Measurements from ENCODE around the gene THTPA. TPM values are rescaled to one million over a fixed set of nuclear protein-coding genes. Genes with fewer than 3 reads are reported as not detected.
A peak's percentile ranks its signal among the peaks of the same experiment; 100 is the strongest.

THTPA gene
- total and polyA plus RNA-seq, 9 of the 15 experiments (the other 6 are each of a cell fraction or from before 2014, with no cell fraction given) = 2.4 to 8.7 (median 5.2) TPM

DNA sequence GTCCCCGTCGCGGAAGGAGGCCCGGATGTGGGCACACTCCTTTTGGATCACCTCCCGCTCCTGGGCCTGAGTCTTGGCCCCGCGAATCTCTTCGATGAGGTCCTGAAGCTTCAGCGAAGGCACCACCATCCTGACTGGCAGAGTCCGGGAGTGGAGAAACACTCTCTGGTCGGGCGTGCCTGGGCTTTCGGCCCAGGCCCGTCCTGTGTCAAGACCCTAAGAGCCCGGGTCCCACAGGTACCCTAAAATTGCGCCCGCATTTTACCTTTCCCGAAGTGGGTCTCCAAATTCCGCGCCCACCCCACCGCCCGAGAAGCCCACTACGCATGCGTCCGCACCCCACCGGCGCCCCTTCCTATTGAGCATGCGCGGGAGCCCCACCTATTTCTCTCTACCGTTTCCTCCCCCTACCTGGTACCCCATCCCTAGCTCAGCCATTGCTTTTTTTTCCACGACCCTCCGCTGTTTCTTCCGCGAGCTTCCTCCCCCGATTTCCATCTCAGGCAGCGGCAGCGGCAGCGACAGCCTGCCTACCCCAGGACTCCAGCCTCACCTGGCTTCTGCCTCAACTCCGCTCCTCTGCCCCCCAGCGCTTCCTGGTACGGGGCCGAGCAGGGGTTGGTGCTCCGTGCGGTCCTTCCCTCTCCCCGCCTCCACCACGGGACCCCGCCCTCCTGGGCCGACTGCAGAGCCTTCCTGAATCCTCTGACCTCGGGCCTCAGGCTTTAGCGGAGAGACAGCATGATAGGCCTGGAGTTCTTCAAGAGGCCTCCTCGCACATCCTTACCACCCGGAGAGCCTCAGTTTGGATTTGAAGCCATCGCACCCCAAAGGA, 11.3 kb downstream of the THTPA start, which contains the start of gene AP1G2 (continued):
- TF ChIP-seq, protein P1, sequence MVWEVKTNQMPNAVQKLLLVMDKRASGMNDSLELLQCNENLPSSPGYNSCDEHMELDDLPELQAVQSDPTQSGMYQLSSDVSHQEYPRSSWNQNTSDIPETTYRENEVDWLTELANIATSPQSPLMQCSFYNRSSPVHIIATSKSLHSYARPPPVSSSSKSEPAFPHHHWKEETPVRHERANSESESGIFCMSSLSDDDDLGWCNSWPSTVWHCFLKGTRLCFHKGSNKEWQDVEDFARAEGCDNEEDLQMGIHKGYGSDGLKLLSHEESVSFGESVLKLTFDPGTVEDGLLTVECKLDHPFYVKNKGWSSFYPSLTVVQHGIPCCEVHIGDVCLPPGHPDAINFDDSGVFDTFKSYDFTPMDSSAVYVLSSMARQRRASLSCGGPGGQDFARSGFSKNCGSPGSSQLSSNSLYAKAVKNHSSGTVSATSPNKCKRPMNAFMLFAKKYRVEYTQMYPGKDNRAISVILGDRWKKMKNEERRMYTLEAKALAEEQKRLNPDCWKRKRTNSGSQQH (CRISPR knock-in tag; IDR thresholded peaks at IDR 0.05) = peak; percentile 54; the same call in 1 of the 2 replicates
- TF ChIP-seq ZNF57 (CRISPR knock-in tag; IDR thresholded peaks at IDR 0.05) = no peak
- TF ChIP-seq SMAD4 (CRISPR knock-in tag; conservative IDR thresholded peaks at IDR 0.05) = no peak
- no peak; a peak in 1 of 4 replicates for TF ChIP-seq SRF (CRISPR knock-in tag; IDR thresholded peaks at IDR 0.05)
- TF ChIP-seq MAZ (CRISPR knock-in tag; conservative IDR thresholded peaks at IDR 0.05 in 1 of 2, IDR thresholded peaks at IDR 0.05 in 1 of 2) = peak; percentile 70 to 71; a peak in 3 of 4 replicates
- no peak for TF ChIP-seq ZNF282 (CRISPR knock-in tag; IDR thresholded peaks at IDR 0.05)
- no peak for TF ChIP-seq PRPF4 (IDR thresholded peaks at IDR 0.05; ENCODE audit: insufficient read depth, low read depth, low read length, poor library complexity, severe bottlenecking)
- TF ChIP-seq TEAD4 (IDR thresholded peaks at IDR 0.05; ENCODE audit: low read length) = no peak
- no peak for TF ChIP-seq TEAD4 (CRISPR knock-in tag; IDR thresholded peaks at IDR 0.05; ENCODE audit: borderline replicate concordance)
- TF ChIP-seq ZNF41 (CRISPR knock-in tag; conservative IDR thresholded peaks at IDR 0.05) = no peak
- TF ChIP-seq, protein P2, sequence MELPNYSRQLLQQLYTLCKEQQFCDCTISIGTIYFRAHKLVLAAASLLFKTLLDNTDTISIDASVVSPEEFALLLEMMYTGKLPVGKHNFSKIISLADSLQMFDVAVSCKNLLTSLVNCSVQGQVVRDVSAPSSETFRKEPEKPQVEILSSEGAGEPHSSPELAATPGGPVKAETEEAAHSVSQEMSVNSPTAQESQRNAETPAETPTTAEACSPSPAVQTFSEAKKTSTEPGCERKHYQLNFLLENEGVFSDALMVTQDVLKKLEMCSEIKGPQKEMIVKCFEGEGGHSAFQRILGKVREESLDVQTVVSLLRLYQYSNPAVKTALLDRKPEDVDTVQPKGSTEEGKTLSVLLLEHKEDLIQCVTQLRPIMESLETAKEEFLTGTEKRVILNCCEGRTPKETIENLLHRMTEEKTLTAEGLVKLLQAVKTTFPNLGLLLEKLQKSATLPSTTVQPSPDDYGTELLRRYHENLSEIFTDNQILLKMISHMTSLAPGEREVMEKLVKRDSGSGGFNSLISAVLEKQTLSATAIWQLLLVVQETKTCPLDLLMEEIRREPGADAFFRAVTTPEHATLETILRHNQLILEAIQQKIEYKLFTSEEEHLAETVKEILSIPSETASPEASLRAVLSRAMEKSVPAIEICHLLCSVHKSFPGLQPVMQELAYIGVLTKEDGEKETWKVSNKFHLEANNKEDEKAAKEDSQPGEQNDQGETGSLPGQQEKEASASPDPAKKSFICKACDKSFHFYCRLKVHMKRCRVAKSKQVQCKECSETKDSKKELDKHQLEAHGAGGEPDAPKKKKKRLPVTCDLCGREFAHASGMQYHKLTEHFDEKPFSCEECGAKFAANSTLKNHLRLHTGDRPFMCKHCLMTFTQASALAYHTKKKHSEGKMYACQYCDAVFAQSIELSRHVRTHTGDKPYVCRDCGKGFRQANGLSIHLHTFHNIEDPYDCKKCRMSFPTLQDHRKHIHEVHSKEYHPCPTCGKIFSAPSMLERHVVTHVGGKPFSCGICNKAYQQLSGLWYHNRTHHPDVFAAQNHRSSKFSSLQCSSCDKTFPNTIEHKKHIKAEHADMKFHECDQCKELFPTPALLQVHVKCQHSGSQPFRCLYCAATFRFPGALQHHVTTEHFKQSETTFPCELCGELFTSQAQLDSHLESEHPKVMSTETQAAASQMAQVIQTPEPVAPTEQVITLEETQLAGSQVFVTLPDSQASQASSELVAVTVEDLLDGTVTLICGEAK (IDR thresholded peaks at IDR 0.05) = no peak
- TF ChIP-seq, protein P2 (CRISPR knock-in tag; IDR thresholded peaks at IDR 0.05) = no peak
- TF ChIP-seq RBM14 (IDR thresholded peaks at IDR 0.05; ENCODE audit: borderline replicate concordance, insufficient read depth, low read depth, low read length) = no peak
- peak; percentile 80 for TF ChIP-seq ZFX (CRISPR knock-in tag; IDR thresholded peaks at IDR 0.05)
- no peak for TF ChIP-seq POLR3A (IDR thresholded peaks at IDR 0.05; ENCODE audit: borderline replicate concordance, extremely low read depth, insufficient read depth, insufficient read length)
- no peak for TF ChIP-seq CSDE1 (IDR thresholded peaks at IDR 0.05)
- no peak for TF ChIP-seq ZNF134 (CRISPR knock-in tag; conservative IDR thresholded peaks at IDR 0.05)
